Measurements from ENCODE around the gene PUDP. TPM values are rescaled to one million over a fixed set of nuclear protein-coding genes. Genes with fewer than 3 reads are reported as not detected.

Gene PUDP
- total RNA-seq, 1 donor from 2014 or later = 17.4 TPM

Other genes starting within 250 kb of the PUDP start
- gene STS, start 441 bp downstream of the PUDP start, total RNA-seq = 0.86 and 1.0 TPM in 2 replicates

Data from activated CD4-positive, alpha-beta T cell treated with anti-CD3 and anti-CD28 coated beads, Interleukin-2, amount 10 ng/mL, durations not matched to agents 24 days and 14 days (primary cell).